22Rv1 (cell line): ENCODE data around the gene SPIRE2.

Source experiments
- H3K27ac ChIP-seq: fragments of 450-650 bp; 2 replicates; pipeline ENCODE4 v1.5.1; 2017
- ZFX ChIP-seq: fragments of 450-650 bp; IDR thresholded peaks from 2 replicates; pipeline ENCODE4 v1.6.1; 2017; ENCODE audit warnings: antibody characterized with exemption, borderline replicate concordance
- TF ChIP-seq, protein P1 (sequence below): fragments of 450-650 bp; IDR thresholded peaks from 2 replicates; pipeline ENCODE4 v1.5.1; 2017; ENCODE audit warnings: mild to moderate bottlenecking

SPIRE2 gene

DNA sequence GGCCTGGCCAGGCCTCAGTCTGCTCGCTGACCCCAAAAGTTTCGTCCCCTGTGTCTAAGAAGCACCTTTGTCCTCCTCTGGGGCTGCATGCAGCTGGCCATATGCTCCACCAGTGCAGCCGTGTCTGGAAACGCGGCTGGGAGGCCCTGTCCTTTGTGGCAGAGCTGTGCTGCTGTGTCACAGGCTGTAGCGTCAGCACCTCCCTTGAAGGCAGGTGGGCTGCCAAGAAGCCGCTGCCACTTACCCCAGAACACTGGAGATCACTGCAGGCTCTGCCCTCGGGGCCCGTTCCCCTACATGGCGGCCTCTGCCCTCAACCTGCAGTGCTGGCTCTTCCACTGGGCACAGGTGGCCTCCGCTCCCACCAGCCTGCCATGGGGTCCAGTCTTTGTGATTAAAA, 74.7 kb downstream of the SPIRE2 start:
- H3K27ac ChIP-seq: no peak overlapping the region

DNA sequence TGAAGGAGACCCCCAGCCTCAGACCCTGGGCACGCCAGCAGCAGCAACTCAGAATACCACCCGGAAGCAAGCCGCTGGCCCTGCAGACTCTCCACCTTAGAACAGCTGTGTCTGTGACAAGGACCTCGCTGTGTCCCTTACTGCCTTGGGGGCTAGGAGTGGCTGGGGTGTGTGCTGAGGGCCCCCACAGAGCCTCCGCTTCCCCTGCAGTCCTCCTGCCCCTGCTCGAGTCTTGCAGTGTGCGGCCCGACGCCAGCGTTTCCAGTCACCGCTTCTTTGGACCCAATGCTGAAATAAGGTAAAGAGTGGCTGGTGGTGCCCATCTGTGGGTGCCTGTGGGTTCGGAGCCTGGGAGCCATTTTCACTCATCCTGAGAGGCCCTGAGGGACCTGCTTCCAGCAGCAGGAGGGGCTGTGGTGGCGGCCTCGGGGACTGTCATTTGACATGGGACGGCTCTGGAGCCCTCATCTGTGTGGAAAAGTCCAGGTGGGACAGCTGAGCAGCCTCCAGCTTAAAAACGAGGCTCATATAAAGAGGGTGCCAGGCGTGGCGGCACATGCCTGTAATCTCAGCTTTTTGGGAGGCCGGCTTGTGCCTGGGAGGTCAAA, 75.7 kb downstream of the SPIRE2 start:
- no peak for TF ChIP-seq ZFX

More for the DNA sequence above, 74.7 kb downstream of the SPIRE2 start:
- no peak for TF ChIP-seq ZFX
- TF ChIP-seq, protein P1, sequence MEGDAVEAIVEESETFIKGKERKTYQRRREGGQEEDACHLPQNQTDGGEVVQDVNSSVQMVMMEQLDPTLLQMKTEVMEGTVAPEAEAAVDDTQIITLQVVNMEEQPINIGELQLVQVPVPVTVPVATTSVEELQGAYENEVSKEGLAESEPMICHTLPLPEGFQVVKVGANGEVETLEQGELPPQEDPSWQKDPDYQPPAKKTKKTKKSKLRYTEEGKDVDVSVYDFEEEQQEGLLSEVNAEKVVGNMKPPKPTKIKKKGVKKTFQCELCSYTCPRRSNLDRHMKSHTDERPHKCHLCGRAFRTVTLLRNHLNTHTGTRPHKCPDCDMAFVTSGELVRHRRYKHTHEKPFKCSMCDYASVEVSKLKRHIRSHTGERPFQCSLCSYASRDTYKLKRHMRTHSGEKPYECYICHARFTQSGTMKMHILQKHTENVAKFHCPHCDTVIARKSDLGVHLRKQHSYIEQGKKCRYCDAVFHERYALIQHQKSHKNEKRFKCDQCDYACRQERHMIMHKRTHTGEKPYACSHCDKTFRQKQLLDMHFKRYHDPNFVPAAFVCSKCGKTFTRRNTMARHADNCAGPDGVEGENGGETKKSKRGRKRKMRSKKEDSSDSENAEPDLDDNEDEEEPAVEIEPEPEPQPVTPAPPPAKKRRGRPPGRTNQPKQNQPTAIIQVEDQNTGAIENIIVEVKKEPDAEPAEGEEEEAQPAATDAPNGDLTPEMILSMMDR: no peak

DNA sequence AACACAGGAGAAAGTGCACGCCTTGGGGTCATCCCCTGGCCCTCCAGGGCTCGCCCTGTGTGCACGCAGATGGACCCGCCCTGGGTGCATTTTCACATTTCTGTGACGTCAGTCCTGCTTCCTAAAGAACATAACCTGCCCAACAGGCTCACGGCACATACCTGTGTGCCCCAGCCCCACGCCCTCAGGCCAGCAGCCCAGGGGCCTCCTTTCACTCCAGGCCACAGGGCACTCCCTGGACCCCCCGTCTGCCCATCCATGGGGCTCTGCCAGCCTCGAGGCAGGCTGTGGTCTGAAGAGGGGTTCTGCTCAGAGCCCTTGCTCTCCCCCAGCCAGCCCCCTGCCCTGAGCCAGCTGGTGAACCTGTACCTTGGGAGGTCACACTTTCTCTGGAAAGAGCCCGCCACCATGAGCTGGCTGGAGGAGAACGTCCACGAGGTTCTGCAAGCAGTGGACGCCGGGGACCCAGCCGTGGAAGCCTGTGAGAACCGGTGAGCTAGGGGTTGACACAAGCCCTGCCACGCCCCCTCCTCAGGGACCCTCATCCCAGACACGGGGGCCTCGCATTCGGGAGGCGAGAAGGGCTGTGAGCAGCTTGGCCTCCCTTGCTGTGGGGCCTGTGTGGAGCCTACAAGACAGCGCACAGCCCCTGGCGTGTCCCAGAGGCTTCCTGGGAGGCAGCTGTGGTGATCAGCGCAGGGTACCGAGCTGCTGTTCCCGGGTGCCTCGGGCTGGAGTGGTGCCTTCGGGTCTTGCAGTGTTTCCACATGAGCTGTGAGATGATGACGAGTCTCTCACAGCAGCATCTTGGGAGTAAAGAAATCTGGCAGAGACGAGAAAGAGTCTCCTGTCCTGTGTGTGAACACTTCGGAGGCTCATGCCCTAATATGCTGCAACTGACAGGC, 76.6 kb downstream of the SPIRE2 start:
- TF ChIP-seq ZFX: no peak
- TF ChIP-seq, protein P1: no peak
- no peak overlapping the region for H3K27ac ChIP-seq

More for the DNA sequence above, 75.7 kb downstream of the SPIRE2 start:
- no peak overlapping the region for H3K27ac ChIP-seq

DNA sequence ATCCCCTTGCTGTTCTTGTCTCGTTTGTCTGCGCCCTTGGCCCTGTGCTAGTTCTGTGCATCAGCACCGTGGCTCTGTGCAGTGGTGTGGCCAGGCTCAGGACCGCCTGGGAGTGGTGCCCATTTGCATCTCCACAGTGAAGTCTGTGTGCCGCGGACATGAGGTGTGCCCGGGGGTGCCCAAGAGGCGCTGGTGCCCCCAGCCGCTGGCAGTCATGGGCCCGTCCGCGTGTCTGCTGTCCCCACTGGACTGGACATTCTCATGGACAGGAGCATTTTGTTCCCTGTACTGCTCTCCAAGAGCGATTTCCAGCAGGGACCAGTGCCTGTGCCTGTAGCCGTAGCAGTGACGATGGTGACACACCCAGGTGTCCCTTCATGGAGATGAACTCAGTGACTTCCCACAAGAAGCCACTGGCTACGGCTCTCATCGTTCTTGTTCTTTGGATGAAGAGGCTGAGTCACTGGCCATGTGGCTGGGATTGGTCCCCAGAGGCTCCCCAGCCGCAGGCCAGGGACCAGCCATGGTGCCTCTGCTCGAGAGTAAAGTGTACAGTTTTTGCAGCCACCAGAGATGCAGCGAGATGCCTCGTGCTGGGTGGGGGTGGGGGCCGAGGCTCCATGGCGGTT, 77.3 kb downstream of the SPIRE2 start:
- TF ChIP-seq, protein P1: no peak
- TF ChIP-seq ZFX: no peak
- H3K27ac ChIP-seq: no peak overlapping the region

DNA sequence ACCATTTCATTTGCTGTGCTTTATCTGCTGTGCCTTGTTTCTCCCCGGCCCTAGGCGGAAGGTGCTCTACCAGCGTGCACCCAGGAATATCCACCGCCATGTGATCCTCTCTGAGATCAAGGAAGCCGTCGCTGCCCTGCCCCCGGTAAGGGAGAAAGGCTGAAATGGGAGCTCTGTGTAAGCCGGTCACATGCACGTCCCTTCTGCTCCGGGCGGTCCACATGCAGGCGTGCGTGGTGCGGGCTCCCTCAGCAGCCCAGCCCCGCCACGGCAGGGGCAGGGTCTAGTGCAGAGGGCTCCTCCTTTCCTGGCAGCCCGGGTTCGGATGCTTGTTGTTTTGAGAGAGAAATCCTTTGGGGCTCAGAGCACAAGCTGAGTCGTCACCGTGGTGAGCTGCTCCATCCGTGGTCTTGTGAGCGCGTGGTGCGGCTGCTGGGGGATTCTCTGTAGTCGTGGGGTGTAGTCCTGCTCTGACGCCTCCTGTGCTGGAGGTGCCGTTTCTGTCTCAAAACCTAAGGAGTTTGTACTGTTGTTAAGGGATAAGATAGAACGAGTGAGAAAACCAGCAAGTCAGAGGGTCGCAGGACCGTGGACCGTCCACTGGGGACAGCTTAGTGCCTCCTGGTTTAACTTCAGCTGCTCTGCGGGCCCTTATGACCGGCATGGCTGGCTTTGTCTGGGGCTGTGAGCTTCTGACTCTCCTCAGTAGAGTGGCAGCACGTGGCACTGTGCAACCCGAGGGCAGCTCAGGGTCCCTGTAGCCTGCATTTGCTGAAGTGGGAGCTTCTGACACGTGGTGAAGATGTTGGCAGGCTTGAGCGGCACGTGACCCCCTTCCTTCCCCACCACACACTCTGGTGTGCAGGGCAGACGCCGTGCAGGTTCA, 78.1 kb downstream of the SPIRE2 start:
- TF ChIP-seq, protein P1: no peak
- no peak for TF ChIP-seq ZFX
- no peak overlapping the region for H3K27ac ChIP-seq

DNA sequence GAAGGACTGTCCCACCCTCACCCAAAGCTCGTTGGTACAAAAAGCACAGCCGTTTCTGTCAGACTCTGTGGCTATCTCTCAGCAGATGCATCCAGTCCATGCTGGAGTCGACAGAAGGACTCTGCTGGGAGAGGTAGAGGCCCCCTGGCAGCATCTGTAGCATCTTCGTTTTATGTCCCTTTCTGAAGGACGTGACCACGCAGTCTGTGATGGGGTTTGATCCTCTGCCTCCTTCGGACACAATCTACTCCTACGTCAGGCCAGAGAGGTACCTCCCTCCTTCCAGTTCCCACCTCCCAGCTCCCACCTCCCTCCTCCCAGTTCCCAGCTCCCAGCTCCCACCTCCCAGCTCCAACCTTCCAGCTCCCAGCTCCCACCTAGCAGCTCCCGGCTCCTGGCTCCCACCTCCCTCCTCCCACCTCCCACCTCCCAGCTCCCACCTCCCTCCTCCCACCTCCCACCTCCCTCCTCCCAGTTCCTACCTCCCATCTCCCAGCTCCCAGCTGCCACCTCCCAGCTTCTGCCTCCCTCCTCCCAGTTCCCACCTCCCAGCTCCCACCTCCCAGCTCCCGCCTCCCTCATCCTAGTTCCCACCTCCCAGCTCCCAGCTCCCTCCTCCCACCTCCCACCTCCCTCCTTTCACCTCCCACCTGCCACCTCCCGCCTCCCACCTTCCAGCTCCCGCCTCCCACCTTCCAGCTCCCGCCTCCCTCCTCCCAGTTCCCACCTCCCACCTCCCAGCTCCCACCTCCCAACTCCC, 79.0 kb downstream of the SPIRE2 start:
- H3K27ac ChIP-seq: no peak overlapping the region
- TF ChIP-seq, protein P1: no peak
- no peak for TF ChIP-seq ZFX
